Neural crest cell (in vitro differentiated cells): ENCODE results near the gene LMBR1. TPM values are rescaled to one million over a fixed set of nuclear protein-coding genes. Genes with fewer than 3 reads are reported as not detected.
A peak's percentile ranks its signal among the peaks of the same experiment; 100 is the strongest.

Experiments
- DNase-seq: peaks from one replicate; pipeline ENCODE4 v3.0.0; 2021; ENCODE audit warnings: low read depth, mixed read lengths, low spot score
- H3K27ac Mint-ChIP-seq: one replicate; pipeline ENCODE4 v1.8.0; 2021; ENCODE audit warnings: mild to moderate bottlenecking, mixed read lengths; ENCODE audit not compliant: unreplicated experiment
- H3K27me3 Mint-ChIP-seq: 2 replicates; pipeline ENCODE4 v1.8.0; 2021; ENCODE audit warnings: low read depth, mild to moderate bottlenecking, mixed read lengths
- H3K36me3 Mint-ChIP-seq: 2 replicates; pipeline ENCODE4 v1.8.0; 2021; ENCODE audit warnings: low read depth, mild to moderate bottlenecking, mixed read lengths
- H3K4me1 Mint-ChIP-seq: 2 replicates; pipeline ENCODE4 v1.8.0; 2021; ENCODE audit warnings: mixed read lengths
- H3K4me3 Mint-ChIP-seq: one replicate; pipeline ENCODE4 v1.8.0; 2021; ENCODE audit warnings: mild to moderate bottlenecking, mixed read lengths
- H3K9me3 Mint-ChIP-seq: 2 replicates; pipeline ENCODE4 v1.8.0; 2021; ENCODE audit warnings: mixed read lengths
- total RNA-seq: library from RNA; stranded (reverse); gene quantifications from 2 replicates; pipeline ENCODE4 v1.2.1, GENCODE V29; 2021
- TF ChIP-seq, protein P1 (sequence below): fragments of 200-600 bp; sonication (generic); conservative IDR thresholded peaks from 2 replicates; pipeline ENCODE4 v1.5.0; 2021; ENCODE audit warnings: antibody characterized with exemption, mild to moderate bottlenecking

Gene LMBR1
- total RNA-seq, 1 donor from 2014 or later = 55.1 TPM

DNA sequence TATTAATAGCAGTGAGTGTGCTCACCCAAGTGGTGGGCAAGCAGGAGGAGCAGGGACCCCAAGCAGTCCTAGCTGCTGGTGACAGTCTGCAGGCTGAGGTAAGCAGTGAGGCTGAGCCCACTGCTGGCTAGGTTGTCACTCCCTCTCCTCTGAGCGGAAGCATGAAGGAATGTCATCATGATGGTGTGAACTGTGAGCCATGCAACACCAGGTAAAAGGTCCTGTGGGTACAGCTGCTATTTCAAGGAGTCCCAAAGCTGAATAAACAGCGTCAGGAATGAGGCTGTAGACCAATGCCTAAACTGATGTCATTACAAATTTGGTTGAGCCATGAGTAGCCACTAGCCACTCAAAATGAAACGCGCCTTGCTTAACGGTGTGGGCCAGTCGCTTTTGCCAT, 126.3 kb downstream of the LMBR1 start:
- TF ChIP-seq, protein P1, sequence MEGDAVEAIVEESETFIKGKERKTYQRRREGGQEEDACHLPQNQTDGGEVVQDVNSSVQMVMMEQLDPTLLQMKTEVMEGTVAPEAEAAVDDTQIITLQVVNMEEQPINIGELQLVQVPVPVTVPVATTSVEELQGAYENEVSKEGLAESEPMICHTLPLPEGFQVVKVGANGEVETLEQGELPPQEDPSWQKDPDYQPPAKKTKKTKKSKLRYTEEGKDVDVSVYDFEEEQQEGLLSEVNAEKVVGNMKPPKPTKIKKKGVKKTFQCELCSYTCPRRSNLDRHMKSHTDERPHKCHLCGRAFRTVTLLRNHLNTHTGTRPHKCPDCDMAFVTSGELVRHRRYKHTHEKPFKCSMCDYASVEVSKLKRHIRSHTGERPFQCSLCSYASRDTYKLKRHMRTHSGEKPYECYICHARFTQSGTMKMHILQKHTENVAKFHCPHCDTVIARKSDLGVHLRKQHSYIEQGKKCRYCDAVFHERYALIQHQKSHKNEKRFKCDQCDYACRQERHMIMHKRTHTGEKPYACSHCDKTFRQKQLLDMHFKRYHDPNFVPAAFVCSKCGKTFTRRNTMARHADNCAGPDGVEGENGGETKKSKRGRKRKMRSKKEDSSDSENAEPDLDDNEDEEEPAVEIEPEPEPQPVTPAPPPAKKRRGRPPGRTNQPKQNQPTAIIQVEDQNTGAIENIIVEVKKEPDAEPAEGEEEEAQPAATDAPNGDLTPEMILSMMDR = no peak
- Mint-ChIP-seq H3K36me3 (peaks cover 4% of the 10 kb centered on the region), H3K9me3 (no peaks in the 10 kb centered on the region), H3K4me3 (no peak overlapping the region), H3K27me3 (no peaks in the 10 kb centered on the region), H3K27ac (no peak overlapping the region), H3K4me1 (no peaks in the 10 kb centered on the region)
- DNase-seq = no peak

DNA sequence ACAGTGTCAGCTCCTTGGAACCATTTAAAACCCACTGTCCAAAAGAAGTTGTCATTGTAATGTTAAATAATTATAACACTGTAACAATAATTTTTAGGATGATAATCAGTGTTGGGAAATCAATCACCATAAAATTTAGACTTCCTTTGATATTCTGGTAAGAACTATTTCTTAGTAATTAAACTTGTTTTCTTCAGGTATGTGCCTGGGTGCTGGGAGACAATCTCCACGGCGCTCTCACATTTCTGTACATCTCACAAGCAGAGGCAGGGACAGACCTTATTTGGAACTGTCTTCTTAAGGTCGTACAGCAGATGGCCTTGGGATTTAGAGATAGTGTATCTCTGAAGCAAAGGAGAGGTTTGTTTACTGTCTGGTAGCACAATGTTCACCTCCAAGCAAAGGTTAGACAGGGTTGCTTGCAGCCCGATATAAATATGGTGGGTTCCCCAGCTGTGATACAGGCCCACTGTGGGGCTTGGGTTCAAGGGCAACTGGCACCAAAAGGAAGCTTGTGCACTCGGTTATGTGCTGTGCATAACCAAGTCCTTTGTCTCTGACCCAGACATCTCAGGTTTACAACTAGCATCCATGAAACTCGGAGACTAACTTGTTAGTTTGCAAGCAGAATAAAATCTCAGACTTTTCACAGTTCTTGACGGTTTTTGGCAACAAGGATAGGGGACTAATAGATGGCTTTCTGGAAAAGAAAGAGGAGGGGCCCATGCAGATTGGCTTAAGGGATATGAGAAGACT, 126.9 kb downstream of the LMBR1 start:
- no peaks in the 10 kb centered on the region for H3K27me3 Mint-ChIP-seq
- no peaks in the 10 kb centered on the region for H3K4me1 Mint-ChIP-seq
- TF ChIP-seq, protein P1 = no peak
- H3K9me3 Mint-ChIP-seq = no peaks in the 10 kb centered on the region
- no peak overlapping the region for H3K27ac Mint-ChIP-seq
- peaks cover under 1% of the 10 kb centered on the region for H3K36me3 Mint-ChIP-seq
- no peak overlapping the region for H3K4me3 Mint-ChIP-seq
- DNase-seq = no peak

DNA sequence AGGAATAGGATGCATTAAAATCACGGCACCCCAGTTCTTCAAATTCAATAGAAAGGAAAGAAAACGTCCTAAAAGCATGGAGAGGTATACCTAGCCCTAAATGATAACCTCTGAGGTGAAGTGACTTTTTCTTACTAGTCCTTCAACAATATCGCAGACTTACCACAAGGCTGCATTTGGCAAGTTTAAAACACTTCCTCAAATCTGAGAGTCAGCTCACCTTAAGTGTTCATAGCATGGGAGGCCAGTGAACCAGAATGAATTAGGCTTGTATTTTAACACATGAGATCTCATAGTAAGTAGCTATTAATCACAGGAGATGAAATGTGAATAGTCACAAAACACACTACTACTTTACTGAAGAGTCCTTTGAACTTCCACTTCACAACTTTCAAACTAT, 128.2 kb downstream of the LMBR1 start:
- Mint-ChIP-seq H3K27ac (no peak overlapping the region), H3K27me3 (no peaks in the 10 kb centered on the region), H3K36me3 (peaks cover 5% of the 10 kb centered on the region), H3K9me3 (no peaks in the 10 kb centered on the region), H3K4me3 (no peak overlapping the region), H3K4me1 (no peaks in the 10 kb centered on the region)
- TF ChIP-seq, protein P1 = no peak
- no peak for DNase-seq

DNA sequence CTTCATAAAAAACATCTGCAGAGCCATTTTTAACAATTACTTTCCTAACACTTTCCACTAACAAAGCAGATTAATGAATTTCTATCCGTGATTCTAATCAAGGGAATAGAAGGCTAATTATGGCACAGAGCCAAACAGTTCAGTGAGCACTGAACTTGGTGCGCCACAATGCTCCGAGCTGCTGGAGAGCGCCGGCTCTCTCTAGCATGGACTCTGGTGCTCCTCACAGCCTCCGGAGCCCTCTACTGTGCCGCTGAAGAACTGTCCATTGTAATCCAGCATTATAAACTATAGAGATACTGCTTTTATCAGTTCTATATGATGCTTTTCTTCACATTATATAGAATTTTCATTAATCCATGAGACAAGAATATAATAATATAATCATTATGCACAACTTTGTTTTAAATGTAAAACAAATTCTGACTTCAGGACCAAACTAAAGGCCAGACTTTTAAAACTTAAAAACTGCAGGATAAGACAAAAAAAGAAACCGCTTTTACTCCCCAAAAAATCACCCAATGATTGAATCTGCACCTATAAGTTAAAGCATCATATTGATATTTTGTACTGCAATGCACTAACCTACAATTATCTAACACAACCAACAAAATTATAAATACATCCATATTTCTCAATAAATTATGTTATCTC, 128.8 kb downstream of the LMBR1 start:
- TF ChIP-seq, protein P1 = peak; percentile 81
- Mint-ChIP-seq H3K27me3 (no peaks in the 10 kb centered on the region), H3K36me3 (peaks cover 7% of the 10 kb centered on the region), H3K4me1 (no peaks in the 10 kb centered on the region), H3K27ac (no peak overlapping the region), H3K4me3 (no peak overlapping the region), H3K9me3 (no peaks in the 10 kb centered on the region)
- peak; percentile 45 for DNase-seq

DNA sequence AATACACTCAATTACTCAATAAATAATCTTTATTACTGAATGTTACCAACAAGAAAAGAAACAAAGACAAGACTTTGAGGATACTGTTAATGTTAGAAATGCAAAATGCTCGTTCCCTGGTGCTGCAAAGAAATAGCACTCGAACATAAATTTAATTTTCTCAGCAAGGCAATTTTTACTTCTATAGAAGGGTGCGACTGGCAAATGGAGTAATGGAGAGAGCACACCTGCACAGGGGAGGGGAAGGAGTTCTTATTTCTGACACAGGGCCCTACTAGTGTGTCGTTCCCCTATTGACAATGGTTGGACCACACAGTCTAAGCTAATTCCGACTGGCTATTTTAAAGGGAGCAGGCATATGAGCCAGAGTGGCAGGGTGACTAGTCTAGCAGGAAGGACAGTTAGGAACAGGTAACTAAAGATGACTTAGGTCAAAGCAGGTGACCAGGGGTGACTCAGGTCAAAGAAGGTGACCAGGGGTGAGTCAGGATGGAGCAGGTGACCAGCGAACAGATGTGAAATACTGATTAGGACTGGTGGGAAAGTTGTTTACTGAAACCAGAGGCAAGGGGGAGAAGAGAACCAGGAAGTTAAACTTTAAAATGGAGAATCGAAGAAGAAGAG, 133.3 kb downstream of the LMBR1 start:
- Mint-ChIP-seq H3K27me3 (no peaks in the 10 kb centered on the region), H3K36me3 (peaks cover 13% of the 10 kb centered on the region), H3K4me3 (no peak overlapping the region), H3K4me1 (no peaks in the 10 kb centered on the region), H3K9me3 (no peaks in the 10 kb centered on the region), H3K27ac (no peak overlapping the region)
- TF ChIP-seq, protein P1 = no peak
- no peak for DNase-seq
